Endothelial cell of hepatic sinusoid (primary cell): ENCODE results near the gene CCDC69.
"Not testable (repeated sequence)": the region's sequence is repeated elsewhere in the genome, so short reads cannot be mapped to it uniquely, and the experiment has no call there.

Experiments used
- in situ Hi-C: cut with HindIII; loops from 2 replicates; pipeline ENCODE4 v1.10.0; 2017; ENCODE audit warnings: low sequenced_read_pairs

Gene CCDC69

DNA sequence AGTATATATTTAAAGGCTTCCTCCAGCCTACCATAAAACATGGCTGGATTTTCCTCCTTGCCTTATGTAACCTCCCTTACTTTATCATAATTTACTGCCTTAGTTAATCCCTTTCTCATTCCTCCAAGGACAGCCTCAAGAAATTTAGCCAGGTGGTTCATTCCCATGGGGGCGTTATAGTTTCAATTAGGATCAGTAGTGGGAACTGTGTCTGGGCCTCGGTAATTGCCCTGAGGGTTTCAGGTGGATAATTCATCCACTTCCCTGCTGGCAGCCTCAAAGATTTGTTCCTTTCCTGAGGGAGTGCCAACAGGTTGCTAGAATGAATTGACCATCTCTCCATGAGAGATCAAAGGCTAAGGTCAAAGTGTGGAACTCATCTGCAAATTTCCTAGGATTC, 24.8 kb upstream of the CCDC69 start:
- in situ Hi-C loops: no loop called here

- in situ Hi-C loops: no loop called here
Measured at GRCh38 chr5:151245680-151246219, 21.9 kb upstream of the CCDC69 start.

DNA sequence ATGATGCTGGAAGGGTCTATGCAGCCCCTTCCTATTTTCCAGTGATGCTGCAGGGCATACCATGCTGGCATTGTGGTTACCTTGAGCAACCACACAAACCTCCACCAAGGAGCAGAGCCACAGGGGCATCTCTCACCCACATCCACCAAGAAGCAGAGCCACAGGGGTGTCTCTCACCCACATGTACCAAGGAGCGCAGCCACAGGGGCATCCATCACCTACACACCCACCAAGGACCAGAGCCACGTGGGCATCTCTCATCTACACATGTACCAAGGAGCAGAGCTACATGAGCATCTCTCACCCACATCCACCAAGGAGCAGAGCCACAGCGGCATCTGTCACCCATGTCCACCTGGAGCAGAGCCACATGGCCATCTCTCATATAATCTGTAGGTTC, 20.3 kb upstream of the CCDC69 start:
- in situ Hi-C loops: no loop called here

GRCh38 chr5:151243564-151243963, 19.7 kb upstream of the CCDC69 start:
- in situ Hi-C loops: no loop called here

GRCh38 chr5:151243127-151243526, 19.2 kb upstream of the CCDC69 start:
- in situ Hi-C loops: no loop called here

- in situ Hi-C loops: no loop called here
Measured at GRCh38 chr5:151240924-151241635, 17.2 kb upstream of the CCDC69 start.

GRCh38 chr5:151240268-151240835, 16.5 kb upstream of the CCDC69 start:
- in situ Hi-C loops: not testable (repeated sequence)

GRCh38 chr5:151239237-151239861, 15.5 kb upstream of the CCDC69 start:
- in situ Hi-C loops: no loop called here

DNA sequence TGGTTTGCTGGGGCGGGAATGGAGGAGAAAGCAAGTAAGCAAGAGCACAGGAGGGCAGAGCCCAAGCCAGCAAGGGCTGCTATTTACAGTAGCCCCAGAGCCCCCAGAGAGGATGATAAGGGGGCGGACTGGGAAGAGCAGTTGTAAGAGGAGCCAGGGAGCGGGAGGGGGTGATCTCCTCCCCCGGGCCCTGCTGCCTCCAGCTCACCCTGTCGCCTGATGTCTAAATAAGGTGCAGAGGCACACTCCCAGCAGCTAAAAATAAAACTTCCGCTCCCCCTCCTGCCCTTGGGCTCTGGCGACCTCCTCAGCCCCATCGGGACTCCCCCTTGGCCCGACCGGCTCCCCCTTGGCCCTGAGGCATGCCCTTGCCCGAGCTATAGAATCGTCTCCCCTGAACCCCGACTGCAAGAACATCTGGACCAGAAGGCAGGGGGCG, 14.4 kb upstream of the CCDC69 start:
- in situ Hi-C loops: no loop called here

- in situ Hi-C loops: no loop called here
Measured at GRCh38 chr5:151237685-151238084, 13.8 kb upstream of the CCDC69 start.

DNA sequence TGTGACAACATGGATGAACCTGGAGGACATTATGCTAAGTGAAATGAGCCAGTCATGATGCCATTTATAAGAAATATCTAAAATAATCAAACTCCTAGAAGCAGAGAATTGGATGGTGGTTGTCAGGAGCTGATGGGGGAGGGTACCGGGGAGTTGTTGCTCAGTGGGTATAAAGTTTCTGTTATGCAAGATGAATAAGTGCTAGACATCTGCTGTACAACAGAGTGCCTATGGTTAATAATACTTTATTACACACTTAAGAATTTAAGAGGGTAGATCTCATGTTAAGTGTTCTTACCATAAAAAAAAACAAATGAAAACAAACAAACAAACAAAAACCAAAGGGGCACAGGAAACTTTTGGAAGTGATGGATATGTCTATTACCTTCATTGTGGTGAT, 13.0 kb upstream of the CCDC69 start:
- in situ Hi-C loops: no loop called here

DNA sequence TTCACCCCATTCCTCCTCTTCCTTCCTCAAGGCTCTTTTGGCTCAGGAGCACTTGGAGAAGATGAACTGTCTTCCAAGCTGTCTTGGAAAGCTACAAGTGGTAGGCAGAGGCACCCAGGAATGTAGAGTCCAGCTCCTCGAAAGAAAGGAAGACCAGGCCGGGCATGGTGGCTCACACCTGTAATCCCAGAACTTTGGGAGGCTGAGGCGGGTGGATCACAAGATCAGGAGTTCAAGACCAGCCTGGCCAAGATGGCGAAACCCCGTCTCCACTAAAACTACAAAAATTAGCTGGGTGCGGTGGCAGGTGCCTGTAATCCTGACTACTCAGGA, 11.3 kb upstream of the CCDC69 start:
- in situ Hi-C loops: not testable (repeated sequence)

GRCh38 chr5:151234476-151235238, 10.8 kb upstream of the CCDC69 start:
- in situ Hi-C loops: loop anchor here (5.0 kb wide), 1 partner anchor 42 kb away; no protein-coding TSS in a partner anchor

DNA sequence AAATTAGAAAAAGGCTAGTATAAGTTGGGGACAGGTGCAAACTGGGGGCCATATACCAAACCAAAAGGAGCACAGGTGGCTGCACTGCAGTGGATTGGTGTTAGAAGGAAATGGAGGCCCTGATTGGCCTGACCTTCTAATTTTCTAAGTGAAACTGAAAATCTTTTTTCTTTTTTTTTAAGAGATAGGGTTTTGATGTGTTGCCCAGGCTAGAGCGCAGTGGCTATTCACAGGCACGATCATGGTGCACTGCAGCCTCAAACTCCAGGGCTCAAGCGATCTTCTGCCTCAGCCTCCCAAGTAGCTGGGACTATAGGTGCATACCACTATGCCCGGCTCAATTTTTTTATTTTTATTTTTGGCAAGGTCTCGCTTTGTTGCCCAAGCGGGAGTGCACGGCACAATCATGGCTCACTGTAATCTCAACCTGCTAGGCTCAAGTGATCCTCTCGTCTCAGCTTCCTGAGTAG, 9.8 kb upstream of the CCDC69 start:
- in situ Hi-C loops: loop anchor here (5.0 kb wide), 1 partner anchor 41 kb away; no protein-coding TSS in a partner anchor

GRCh38 chr5:151231359-151231758, 7.5 kb upstream of the CCDC69 start:
- in situ Hi-C loops: loop anchor here (5.0 kb wide), 1 partner anchor 39 kb away; no protein-coding TSS in a partner anchor

DNA sequence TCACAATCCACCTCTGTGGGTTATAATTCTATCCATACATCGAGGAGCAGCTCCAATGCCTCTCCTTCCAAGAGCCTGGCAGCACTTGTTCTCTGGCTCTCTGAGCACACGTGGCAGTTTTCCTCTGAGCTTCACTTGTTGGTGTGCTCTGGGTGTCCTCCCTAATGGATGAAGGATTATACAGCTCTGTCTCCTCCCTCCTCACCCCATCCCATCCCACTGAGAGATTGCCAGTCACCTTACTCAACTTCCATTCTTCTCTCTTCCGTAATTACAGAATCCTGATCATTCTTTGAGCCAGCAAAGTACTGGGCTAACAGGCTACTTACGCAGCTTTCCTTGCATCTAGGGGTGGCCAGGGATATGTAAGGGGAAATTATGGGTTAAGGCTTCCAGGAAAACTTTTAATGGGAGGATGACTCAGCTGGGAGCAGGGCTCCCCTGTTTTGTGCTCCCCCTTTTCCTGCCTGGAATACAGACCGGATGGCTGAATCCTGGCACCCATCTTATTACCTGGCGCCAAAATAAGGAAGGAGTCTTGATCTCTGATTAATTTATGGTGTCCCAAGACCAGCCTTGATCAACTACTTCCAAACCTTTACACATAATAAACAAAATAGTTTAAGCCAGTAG, 6.3 kb upstream of the CCDC69 start:
- in situ Hi-C loops: loop anchor here (5.0 kb wide), 1 partner anchor 38 kb away; no protein-coding TSS in a partner anchor

DNA sequence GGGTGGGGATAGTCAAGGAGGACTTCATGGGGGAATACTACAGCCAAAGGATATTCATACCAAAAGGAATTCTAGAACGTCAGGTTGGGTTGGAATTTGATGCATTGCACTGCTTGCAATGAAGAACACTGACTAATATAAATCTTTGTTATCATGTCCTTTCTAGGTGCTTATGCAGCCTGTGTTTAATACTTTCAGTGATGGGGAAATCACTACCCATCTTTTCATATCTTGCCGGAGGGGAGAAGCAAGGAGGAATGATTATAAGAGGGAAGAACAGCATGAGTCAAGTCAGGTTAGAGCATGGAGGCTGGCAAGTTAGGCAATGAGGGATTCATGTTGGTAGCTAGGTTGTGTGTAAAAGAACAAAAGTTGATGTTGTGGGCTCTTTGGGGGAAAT, 5.1 kb upstream of the CCDC69 start:
- in situ Hi-C loops: no loop called here

- in situ Hi-C loops: no loop called here
Measured at GRCh38 chr5:151227918-151228447, 4.1 kb upstream of the CCDC69 start.

- in situ Hi-C loops: no loop called here
Measured at GRCh38 chr5:151225475-151225874, 1.6 kb upstream of the CCDC69 start.

GRCh38 chr5:151225071-151225470, 1.2 kb upstream of the CCDC69 start:
- in situ Hi-C loops: no loop called here
